Transverse colon (tissue), 3 donors: Measurements from ENCODE around the gene SNRNP27.

Experiments
- CTCF ChIP-seq, 5 experiments: fragments of 200-600 bp in 3 of 5; fragments of 450-650 bp in 2 of 5; sonication (generic) in 3 of 5; IDR thresholded peaks; 1 replicate in 2 of 5; 2 replicates in 3 of 5; pipeline ENCODE4 v1.5.1; 2016 to 2017; ENCODE audit warnings: antibody characterized with exemption in 5 of 5, inconsistent platforms in 3 of 5, mild to moderate bottlenecking in 2 of 5, moderate library complexity in 1 of 5
- POLR2A ChIP-seq: fragments of 450-650 bp; IDR thresholded peaks from one replicate; pipeline ENCODE4 v1.6.1; 2016; ENCODE audit warnings: antibody characterized with exemption, mild to moderate bottlenecking, moderate library complexity

GRCh38 chr2:69935011-69935410, 41.3 kb downstream of the SNRNP27 start:
- no peak for TF ChIP-seq CTCF (IDR thresholded peaks at IDR 0.05)
- no peak for TF ChIP-seq POLR2A
